HEK293T (cell line): ENCODE measurements around the gene PRTFDC1.

Source experiments
- ARNT ChIP-seq: fragments of 450-650 bp; IDR thresholded peaks from 2 replicates; pipeline ENCODE4 v1.6.1; 2017; ENCODE audit warnings: mild to moderate bottlenecking
- FOXM1 ChIP-seq: fragments of 450-650 bp; IDR thresholded peaks from 2 replicates; pipeline ENCODE4 v1.6.1; 2017; ENCODE audit warnings: mild to moderate bottlenecking, borderline replicate concordance
- LEF1 ChIP-seq: fragments of 450-650 bp; IDR thresholded peaks from 2 replicates; pipeline ENCODE4 v1.6.1; 2017; ENCODE audit warnings: mild to moderate bottlenecking, borderline replicate concordance
- NFRKB ChIP-seq: fragments of 450-650 bp; IDR thresholded peaks from 2 replicates; pipeline ENCODE4 v1.6.1; 2016; ENCODE audit warnings: mild to moderate bottlenecking, moderate library complexity
- SUZ12 ChIP-seq: fragments of 450-650 bp; IDR thresholded peaks from 2 replicates; pipeline ENCODE4 v1.6.1; 2016; ENCODE audit warnings: mild to moderate bottlenecking
- TARDBP ChIP-seq: fragments of 450-650 bp; IDR thresholded peaks from 2 replicates; pipeline ENCODE4 v1.6.1; 2016

DNA sequence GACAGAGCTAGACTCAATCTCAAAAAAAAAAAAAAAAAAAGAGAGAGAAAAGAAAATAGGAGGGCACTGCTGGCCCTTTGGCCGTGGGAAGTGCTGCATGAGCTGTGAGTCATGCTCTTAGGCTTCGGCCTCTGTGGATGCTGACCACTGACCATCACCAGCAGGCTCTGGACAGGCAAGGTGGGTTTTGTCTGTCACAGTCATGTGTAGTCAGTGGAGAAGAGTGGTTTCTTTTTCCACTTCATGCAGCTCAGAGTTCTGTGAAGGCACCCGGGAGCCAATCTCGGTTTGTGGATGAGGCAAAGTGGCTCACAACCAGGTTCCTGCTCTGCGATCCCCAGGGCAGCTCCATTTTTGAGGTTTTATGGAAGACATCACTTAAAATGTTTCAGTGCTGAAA is 58.1 kb downstream of the PRTFDC1 start:
- TF ChIP-seq SUZ12 (no peak), NFRKB (no peak), LEF1 (no peak), ARNT (no peak), FOXM1 (no peak), TARDBP (no peak)
